CD4-positive, alpha-beta T cell treated with Interleukin-10 for 1 hour (primary cell): ENCODE measurements around the gene CLEC10A.
A peak's percentile ranks its signal among the peaks of the same experiment; 100 is the strongest.

ENCODE experiments used
- DNase-seq: peaks from one replicate; pipeline ENCODE4 v3.0.0-alpha.2; 2020

The CLEC10A gene

GRCh38 chr17:7035591-7036368 lies 44.3 kb downstream of the CLEC10A start, which contains the start of gene SLC16A13:
TSS of gene SLC16A13 (plus strand) at chr17:7036015. CDS start at chr17:7036383, 368 bp downstream.
- peak; percentile 99 for DNase-seq

- peak; percentile 74 for DNase-seq
Observed at GRCh38 chr17:7034955-7035590, 45.0 kb downstream of the CLEC10A start.

- DNase-seq = peak; percentile 58
Observed at GRCh38 chr17:7029659-7030058, 50.4 kb downstream of the CLEC10A start.

- DNase-seq = no peak
Observed at GRCh38 chr17:7029096-7029495, 51.0 kb downstream of the CLEC10A start.

- no peak for DNase-seq
Observed at GRCh38 chr17:7027335-7027734, 52.7 kb downstream of the CLEC10A start.

GRCh38 chr17:7026471-7027115 lies 53.5 kb downstream of the CLEC10A start:
- no peak for DNase-seq

GRCh38 chr17:7025245-7025644 lies 54.8 kb downstream of the CLEC10A start:
- no peak for DNase-seq
